Measurements from ENCODE around the gene CTDSPL. TPM values are rescaled to one million over a fixed set of nuclear protein-coding genes. Genes with fewer than 3 reads are reported as not detected.
A peak's percentile ranks its signal among the peaks of the same experiment; 100 is the strongest.

CTDSPL gene
- polyA plus RNA-seq, 3 donors, result 94.0 to 114 (median 104) TPM

GRCh38 chr3:38002291-38002876, 140.7 kb downstream of the CTDSPL start:
- DNase-seq (ENCODE audit: extremely low read depth in 1 of 11, low read depth in 9 of 11, low spot score in 4 of 11), result no peak

DNA sequence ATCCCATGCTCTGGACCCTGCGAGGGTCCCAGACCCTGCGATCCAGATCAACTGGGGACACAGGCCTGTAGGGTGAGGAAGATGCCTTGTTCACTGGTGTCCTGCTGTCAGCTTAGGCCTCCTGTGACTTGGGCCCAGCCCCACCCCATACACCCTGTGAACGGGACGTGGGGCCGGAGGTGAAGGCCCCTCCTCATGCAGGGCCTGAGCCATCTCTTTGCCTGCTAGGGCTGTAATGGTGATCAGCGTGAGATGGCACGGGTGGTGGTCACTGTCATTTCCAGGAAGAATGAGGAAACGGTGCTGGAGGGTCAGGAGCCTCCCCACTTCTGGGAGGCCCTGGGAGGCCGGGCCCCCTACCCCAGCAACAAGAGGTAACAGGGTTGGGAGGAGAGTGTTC, 141.3 kb downstream of the CTDSPL start:
- no peak for DNase-seq (ENCODE audit: extremely low read depth in 1 of 11, low read depth in 9 of 11, low spot score in 4 of 11)

GRCh38 chr3:38003371-38003816, 141.7 kb downstream of the CTDSPL start:
- DNase-seq (ENCODE audit: extremely low read depth in 1 of 11, low read depth in 9 of 11, low spot score in 4 of 11), result no peak

DNA sequence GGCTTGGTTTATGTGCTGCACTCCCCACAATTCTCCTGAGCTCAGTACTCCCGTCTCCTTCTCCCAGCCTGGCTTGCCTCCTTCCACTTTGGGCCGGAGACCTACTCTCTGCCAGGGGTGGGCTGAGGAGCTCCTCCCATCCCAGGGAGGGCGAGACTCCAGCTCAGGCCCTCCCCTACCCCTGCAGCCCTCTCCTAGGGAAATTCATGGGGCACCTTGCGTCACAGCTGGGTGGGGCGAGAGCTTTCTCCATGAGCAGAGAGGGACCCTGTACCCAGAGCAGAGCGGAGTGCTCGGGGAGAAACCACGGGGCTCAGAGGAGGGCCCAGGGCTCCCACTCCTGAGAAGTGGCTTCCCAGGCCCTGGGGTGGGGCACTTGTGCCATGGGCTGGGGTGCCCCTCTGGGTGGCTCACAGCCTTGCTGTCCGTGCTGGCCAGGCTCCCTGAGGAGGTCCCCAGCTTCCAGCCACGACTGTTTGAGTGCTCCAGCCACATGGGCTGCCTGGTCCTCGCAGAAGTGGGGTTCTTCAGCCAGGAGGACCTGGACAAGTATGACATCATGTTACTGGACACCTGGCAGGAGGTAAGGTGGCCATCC, 142.2 kb downstream of the CTDSPL start:
- no peak for DNase-seq (ENCODE audit: extremely low read depth in 1 of 11, low read depth in 9 of 11, low spot score in 4 of 11)

- DNase-seq (ENCODE audit: extremely low read depth in 1 of 11, low read depth in 9 of 11, low spot score in 4 of 11), result peak in 4 of 11 donors; percentile 49 to 67 (median 59)
These were observed 142.9 kb downstream of the CTDSPL start for GRCh38 chr3:38004415-38005075.

DNA sequence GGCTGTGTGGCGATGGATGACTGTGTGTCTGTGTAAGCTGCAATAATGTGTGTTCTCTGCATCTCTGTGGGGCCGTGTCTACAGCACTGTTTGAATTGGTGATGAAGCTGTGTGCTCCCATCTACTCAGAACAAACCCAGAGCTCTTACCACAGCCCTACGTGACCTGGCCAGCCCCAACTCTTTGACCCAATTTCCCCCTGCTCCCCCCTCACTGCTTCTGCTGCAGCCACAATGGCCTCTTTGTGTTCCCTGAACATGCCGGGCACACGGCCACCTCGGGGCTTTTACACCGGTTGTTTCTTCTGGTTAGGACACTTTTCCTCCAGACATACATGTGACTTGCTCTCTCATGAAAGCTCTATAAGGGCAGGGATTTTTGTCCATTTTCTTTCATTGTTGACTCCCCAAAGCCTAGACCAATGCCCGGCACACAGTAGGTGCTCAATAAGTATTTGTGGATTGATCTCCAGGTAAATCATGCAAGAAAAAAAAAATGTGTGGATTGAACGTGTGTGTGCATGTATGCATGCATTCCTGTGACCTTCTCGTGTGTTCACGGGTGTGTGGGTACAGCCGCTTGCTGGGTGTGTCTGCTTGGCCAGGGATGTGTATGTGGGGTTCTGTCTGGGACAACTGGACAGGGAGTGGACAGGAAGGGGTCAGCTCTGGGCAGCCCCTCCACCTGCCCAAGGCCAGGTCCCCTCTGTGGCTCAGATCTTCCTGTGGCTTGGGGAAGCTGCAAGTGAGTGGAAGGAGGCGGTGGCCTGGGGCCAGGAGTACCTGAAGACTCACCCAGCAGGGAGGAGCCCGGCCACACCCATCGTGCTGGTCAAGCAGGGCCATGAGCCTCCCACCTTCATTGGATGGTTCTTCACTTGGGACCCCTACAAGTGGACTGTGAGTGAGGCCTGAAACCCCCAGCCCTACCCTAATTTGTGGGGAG, 143.7 kb downstream of the CTDSPL start:
- no peak for DNase-seq (ENCODE audit: extremely low read depth in 1 of 11, low read depth in 9 of 11, low spot score in 4 of 11)

DNA sequence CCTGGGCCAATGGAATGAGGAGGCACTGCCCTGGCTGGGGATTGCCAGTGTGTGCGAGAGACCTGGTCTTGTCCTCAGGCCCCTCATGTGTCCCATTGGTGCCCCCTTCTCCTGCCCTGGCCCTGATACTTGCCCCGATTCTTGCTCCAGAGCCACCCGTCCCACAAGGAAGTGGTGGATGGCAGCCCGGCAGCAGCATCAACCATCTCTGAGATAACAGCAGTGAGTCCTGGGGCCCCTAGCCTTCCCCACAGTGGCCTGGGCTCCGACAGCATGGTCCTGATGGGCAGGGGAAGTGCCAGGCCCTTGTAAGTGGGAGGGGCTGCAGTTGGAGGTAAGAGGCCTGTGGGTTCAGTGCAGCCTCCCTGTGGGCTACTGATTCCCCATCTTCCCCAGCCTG, 144.4 kb downstream of the CTDSPL start:
- DNase-seq (ENCODE audit: extremely low read depth in 1 of 11, low read depth in 9 of 11, low spot score in 4 of 11), result no peak

DNA sequence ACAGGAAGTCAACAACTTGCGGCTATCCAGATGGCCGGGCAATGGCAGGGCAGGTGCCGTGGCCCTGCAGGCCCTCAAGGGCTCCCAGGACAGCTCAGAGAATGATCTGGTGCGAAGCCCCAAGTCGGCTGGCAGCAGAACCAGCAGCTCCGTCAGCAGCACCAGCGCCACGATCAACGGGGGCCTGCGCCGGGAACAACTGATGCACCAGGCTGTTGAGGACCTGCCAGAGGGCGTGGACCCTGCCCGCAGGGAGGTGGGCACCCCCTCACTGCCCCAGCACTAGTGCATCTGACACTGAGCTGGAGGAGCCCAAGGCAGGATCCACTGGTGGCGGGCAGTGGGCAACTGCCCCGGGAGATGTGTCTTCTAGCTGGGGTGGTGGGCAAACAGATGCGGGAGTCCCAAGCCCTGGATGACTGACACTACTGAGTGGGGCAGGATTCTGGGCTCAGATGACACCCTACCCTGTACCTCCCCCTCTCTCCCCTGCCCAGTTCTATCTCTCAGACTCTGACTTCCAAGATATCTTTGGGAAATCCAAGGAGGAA, 144.8 kb downstream of the CTDSPL start:
- DNase-seq (ENCODE audit: extremely low read depth in 1 of 11, low read depth in 9 of 11, low spot score in 4 of 11), result no peak

GRCh38 chr3:38007754-38008090, 146.0 kb downstream of the CTDSPL start:
- no peak for DNase-seq (ENCODE audit: extremely low read depth in 1 of 11, low read depth in 9 of 11, low spot score in 4 of 11)

DNA sequence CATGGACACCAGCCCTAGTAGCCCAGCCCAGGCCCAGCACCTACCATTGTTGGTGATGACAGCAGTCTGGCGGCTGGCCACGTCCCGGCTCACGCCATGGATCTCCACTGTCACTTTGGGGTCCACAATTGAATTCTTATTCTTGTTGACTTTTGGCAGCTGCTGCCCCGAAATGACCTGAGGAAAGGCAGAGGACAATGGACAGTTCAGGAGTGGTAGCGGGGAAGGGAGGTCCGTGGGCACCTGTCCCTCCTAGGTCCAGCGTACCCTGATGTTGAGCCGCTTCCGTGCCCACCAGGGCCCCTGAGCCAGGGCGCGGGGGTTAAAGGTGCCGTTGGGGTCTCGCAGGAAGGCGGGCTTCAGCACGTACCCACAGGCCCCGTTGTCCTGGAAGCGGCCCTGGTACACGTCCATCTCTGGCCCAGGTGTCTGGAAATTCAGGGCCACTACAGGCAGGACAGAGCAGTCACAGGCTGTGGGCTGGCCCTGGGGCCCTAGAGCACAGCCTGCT, 146.6 kb downstream of the CTDSPL start:
- no peak for DNase-seq (ENCODE audit: extremely low read depth in 1 of 11, low read depth in 9 of 11, low spot score in 4 of 11)

DNA sequence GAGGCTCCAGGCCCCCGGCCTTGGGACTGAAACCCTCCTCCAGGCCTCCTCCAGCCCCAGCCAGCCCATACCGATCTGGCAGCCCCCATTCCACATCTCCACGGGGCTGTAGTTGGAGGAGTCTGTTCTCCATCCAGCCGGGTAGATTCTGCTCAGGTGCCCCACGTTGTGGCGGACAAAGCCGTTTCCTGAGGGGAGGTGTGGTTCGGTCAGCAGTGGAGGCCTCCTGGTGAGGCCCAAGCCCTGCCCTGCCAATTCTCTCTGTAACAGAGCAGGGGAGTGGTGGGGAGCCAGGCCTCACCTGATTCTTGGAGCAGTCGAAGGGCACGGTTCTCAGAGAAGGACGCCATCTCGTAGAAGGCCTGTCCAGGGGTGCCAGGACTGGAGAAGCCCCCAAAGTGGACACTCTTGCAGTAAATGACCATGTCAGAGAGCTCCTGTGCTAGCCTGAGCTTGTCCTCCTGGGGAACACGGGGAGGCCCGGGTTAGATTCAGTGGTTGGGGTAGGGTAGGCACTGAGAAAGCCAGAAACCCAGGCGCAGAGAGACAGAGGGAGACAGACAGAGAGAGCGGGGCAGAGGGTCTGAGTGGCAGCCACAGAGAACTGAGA, 147.4 kb downstream of the CTDSPL start:
- DNase-seq (ENCODE audit: extremely low read depth in 1 of 11, low read depth in 9 of 11, low spot score in 4 of 11), result no peak

- DNase-seq (ENCODE audit: extremely low read depth in 1 of 11, low read depth in 9 of 11, low spot score in 4 of 11), result no peak
These were observed 148.3 kb downstream of the CTDSPL start for GRCh38 chr3:38009807-38010591.

DNA sequence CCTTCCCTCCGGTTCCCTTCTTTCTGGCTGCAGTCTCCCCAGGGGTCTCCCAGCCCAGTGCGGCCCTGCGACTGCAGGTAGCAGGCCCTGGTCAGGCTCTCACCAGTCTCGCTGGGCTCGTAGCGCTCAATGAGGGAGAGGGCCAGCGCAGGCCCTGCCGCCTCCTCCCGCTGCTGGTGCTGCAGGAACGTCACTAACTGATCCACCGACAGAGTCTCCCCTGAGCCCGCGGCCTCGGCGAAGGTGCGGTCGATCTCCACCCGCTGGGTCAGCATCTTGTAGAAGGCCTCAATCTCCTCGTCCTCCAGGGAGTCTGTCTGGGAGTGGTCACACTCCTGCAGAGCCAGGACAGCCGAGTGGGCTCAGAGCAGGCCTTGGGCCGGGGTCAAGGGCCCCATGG, 149.4 kb downstream of the CTDSPL start:
- no peak for DNase-seq (ENCODE audit: extremely low read depth in 1 of 11, low read depth in 9 of 11, low spot score in 4 of 11)

DNA sequence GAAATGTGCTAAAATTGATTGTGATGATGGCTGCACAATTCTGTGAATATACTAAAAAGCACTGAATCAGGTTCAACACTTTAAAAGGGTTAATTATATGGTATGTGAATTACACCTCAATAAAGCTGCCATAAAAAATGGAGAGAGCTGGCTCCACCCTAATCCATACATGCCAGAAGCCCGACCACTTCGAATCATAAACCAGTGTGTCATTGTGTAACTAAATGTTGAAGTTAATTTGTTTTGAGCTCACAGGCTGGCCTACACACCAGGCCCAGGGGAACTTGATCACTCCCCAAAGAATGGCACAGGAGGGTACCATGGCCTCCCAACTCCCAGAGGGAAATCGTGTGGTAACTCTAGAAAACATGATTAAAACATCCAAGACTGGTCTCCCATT, 153.8 kb downstream of the CTDSPL start:
- no peak for DNase-seq (ENCODE audit: extremely low read depth in 1 of 11, low read depth in 9 of 11, low spot score in 4 of 11)

DNA sequence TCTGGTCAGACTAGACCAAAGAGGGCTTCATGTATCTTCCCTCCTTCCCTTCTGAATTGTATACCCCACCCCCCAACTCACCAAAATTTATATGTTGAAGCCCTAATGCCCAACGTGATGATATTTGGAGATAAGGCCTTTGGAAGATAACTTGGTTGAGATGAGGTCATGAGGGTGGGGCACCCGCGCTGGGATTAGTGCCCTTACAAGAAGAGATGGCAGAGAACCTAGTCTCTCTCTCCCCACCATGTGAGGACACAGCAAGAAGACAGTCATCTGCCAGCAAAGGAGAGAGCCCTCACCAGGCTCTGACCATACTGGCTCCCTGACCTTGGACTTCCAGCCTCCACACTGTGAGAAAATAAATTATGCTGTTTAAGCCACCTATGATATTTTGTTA, 154.3 kb downstream of the CTDSPL start:
- DNase-seq (ENCODE audit: extremely low read depth in 1 of 11, low read depth in 9 of 11, low spot score in 4 of 11), result no peak

GRCh38 chr3:38016410-38016809, 154.7 kb downstream of the CTDSPL start:
- DNase-seq (ENCODE audit: extremely low read depth in 1 of 11, low read depth in 9 of 11, low spot score in 4 of 11), result no peak

DNA sequence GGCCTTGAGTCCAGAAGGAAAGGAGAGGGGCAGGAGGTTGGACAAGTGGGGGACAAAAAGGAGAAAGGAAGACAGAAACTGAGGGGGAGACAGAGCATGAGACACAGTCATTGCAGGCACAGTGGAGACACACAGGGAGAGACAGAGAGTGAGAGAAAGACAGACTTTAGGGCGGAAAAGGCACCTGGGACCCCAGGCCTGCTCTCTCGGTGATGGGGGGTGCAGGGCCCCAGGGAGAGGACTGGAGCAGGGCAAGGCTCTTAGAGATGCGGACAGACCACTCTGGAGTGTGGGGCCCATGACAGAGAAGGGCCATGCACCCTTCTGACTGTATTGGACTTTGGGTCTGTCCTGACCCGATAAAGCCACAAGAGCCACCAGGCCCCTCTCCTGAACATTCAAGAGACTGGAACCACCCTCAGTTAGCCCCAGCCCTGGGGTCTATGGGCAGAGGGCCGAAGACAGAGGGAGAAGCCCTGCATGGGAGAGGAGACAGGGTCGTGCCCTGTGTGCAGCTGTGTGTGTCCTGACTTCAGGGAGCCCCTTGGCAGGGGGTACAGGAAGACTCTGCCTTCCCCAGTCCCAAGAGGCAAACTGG, 155.3 kb downstream of the CTDSPL start:
- no peak for DNase-seq (ENCODE audit: extremely low read depth in 1 of 11, low read depth in 9 of 11, low spot score in 4 of 11)

Data from renal cortex interstitium (tissue), 11 donors.